ENCODE measurements around the gene NCBP3. TPM values are rescaled to one million over a fixed set of nuclear protein-coding genes. Genes with fewer than 3 reads are reported as not detected.
"Not testable (repeated sequence)": the region's sequence is repeated elsewhere in the genome, so short reads cannot be mapped to it uniquely, and the experiment has no call there.

The NCBP3 gene
- total and polyA plus RNA-seq, 2 of the 8 experiments (the other 6 are each of a cell fraction or from before 2014, with no cell fraction given) = 19.6 to 46.1 TPM

DNA sequence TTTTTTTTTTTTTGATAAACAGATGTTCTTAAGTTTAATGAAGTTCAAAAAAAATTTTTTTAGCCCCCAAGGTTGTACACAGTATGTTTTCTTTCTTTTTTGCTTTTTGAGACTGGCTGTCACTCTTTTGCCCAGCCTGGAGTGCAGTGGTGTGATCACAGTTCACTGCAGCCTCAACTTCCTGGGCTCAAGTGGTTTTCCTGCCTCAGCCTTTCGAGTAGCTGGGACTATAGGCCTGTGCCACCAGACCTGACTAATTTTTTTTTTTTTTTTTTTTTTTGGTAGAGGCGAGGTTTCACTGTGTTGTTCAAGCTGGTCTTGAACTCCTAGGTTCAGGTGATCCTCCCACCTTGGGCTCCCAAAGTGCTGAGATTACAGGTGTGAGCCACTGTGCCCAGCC, 57.8 kb downstream of the NCBP3 start:
- H3K23me2 ChIP-seq (ENCODE audit: low read depth, low read length) = no peaks in the 10 kb centered on the region
- H4K91ac ChIP-seq (replicated peaks; ENCODE audit: insufficient read length, low read length) = no peak overlapping the region
- no peak overlapping the region for H3K4me3 ChIP-seq (ENCODE audit: extremely low read depth in 1 of 4, insufficient read depth in 2 of 4, low read depth in 3 of 4, low read length in 4 of 4)
- H3K4me1 ChIP-seq (replicated peaks in 1 of 4; ENCODE audit: control insufficient read depth in 3 of 4, insufficient read depth in 4 of 4, low read length in 3 of 4) = no peaks in the 10 kb centered on the region
- H3K27ac ChIP-seq (ENCODE audit: low read depth, low read length) = no peak overlapping the region
- 80% methylated on average over 2 of the region's 2 CpGs; no CpG with 5 or more reads in 1 of the 2 experiments for WGBS, 2 experiments (ENCODE audit: extremely low coverage in 1 of 2, insufficient coverage in 1 of 2, insufficient read length in 1 of 2, insufficient replicate concordance in 2 of 2, low coverage in 1 of 2, low lambda C conversion rate in 2 of 2, missing lambda C conversion rate in 1 of 2)
- H3K4ac ChIP-seq (replicated peaks; ENCODE audit: insufficient read length, low read depth, low read length) = no peak overlapping the region
- no peak overlapping the region for H2AK5ac ChIP-seq (ENCODE audit: low read depth, low read length)
- POLR2A ChIA-PET (ENCODE audit: partially characterized antibody) = no interaction called here
- H2BK120ac ChIP-seq (replicated peaks; ENCODE audit: low read depth, low read length) = no peak overlapping the region
- H3K79me2 ChIP-seq (ENCODE audit: control insufficient read depth in 1 of 2, insufficient read depth in 2 of 2, low read length in 2 of 2) = no peaks in the 10 kb centered on the region
- H4K8ac ChIP-seq (ENCODE audit: extremely low read depth, insufficient read depth, low read length) = no peak overlapping the region
- no peak overlapping the region for H3K23ac ChIP-seq (ENCODE audit: insufficient read length)
- FAIRE-seq (no peak), DNase-seq (ENCODE audit: low read depth in 1 of 2, low spot score in 2 of 2) (no peak)
- H4K20me1 ChIP-seq (replicated peaks in 1 of 2; ENCODE audit: control insufficient read depth in 1 of 2, insufficient read depth in 2 of 2, low read length in 2 of 2) = no peaks in the 10 kb centered on the region
- H4K5ac ChIP-seq (ENCODE audit: insufficient read length, low read depth, low read length) = no peak overlapping the region
- TF ChIP-seq SP4 (IDR thresholded peaks at IDR 0.05; ENCODE audit: low read length) = no peak
- H2BK15ac ChIP-seq (ENCODE audit: low read length) = no peak overlapping the region
- H3K79me1 ChIP-seq (ENCODE audit: low read depth, low read length) = no peaks in the 10 kb centered on the region
- no peak overlapping the region for H3K18ac ChIP-seq (ENCODE audit: extremely low read depth, low read length)
- H3K14ac ChIP-seq (ENCODE audit: insufficient read length) = no peak overlapping the region
- no peak overlapping the region for H3K4me2 ChIP-seq (ENCODE audit: insufficient read depth in 1 of 2, low read depth in 2 of 2, low read length in 2 of 2)
- no peak overlapping the region for H3K9ac ChIP-seq (replicated peaks in 1 of 4; ENCODE audit: extremely low read depth in 1 of 4, low read depth in 3 of 4, low read length in 3 of 4)
- H3K27me3 ChIP-seq (replicated peaks in 1 of 4; ENCODE audit: control insufficient read depth in 3 of 4, extremely low read depth in 1 of 4, insufficient read depth in 3 of 4, low read length in 3 of 4) = no peaks in the 10 kb centered on the region
- H3K56ac ChIP-seq (replicated peaks; ENCODE audit: insufficient read length, low read depth, low read length) = no peak overlapping the region
- no peaks in the 10 kb centered on the region for H3K9me3 ChIP-seq (ENCODE audit: insufficient read depth in 2 of 2, low read depth in 1 of 2, low read length in 1 of 2)
- no peak overlapping the region for H2BK12ac ChIP-seq (ENCODE audit: low read depth, low read length)
- H3K36me3 ChIP-seq (ENCODE audit: control insufficient read depth in 2 of 4, insufficient read depth in 4 of 4, low read length in 3 of 4) = no peaks in the 10 kb centered on the region
- CTCF ChIA-PET (ENCODE audit: partially characterized antibody) = interaction anchor here (0.5 to 1.2 kb wide), 3 partner anchors 15 to 1529 kb away, joined by 3 read pairs; no protein-coding TSS in a partner anchor
- no peak overlapping the region for H2BK5ac ChIP-seq (ENCODE audit: low read depth, low read length)
- no peak overlapping the region for H2BK20ac ChIP-seq (ENCODE audit: low read length)
- no peak overlapping the region for H2AFZ ChIP-seq (ENCODE audit: low read length)

- H3K4ac ChIP-seq (replicated peaks; ENCODE audit: insufficient read length, low read depth, low read length); H2AFZ ChIP-seq (ENCODE audit: low read length); H3K14ac ChIP-seq (ENCODE audit: insufficient read length); H2BK120ac ChIP-seq (replicated peaks; ENCODE audit: low read depth, low read length); H3K79me2 ChIP-seq (ENCODE audit: control insufficient read depth in 1 of 2, insufficient read depth in 2 of 2, low read length in 2 of 2); H3K4me3 ChIP-seq (ENCODE audit: extremely low read depth in 1 of 4, insufficient read depth in 2 of 4, low read depth in 3 of 4, low read length in 4 of 4); H3K23me2 ChIP-seq (ENCODE audit: low read depth, low read length); H2BK20ac ChIP-seq (ENCODE audit: low read length); H3K9ac ChIP-seq (replicated peaks in 1 of 4; ENCODE audit: extremely low read depth in 1 of 4, low read depth in 3 of 4, low read length in 3 of 4); H4K5ac ChIP-seq (ENCODE audit: insufficient read length, low read depth, low read length); H3K36me3 ChIP-seq (ENCODE audit: control insufficient read depth in 2 of 4, insufficient read depth in 4 of 4, low read length in 3 of 4); H2BK12ac ChIP-seq (ENCODE audit: low read depth, low read length); H3K27ac ChIP-seq (ENCODE audit: low read depth, low read length); H2BK15ac ChIP-seq (ENCODE audit: low read length); FAIRE-seq; POLR2A ChIA-PET (ENCODE audit: partially characterized antibody); H4K20me1 ChIP-seq (replicated peaks in 1 of 2; ENCODE audit: control insufficient read depth in 1 of 2, insufficient read depth in 2 of 2, low read length in 2 of 2); H3K9me3 ChIP-seq (ENCODE audit: insufficient read depth in 2 of 2, low read depth in 1 of 2, low read length in 1 of 2); H3K79me1 ChIP-seq (ENCODE audit: low read depth, low read length); H4K8ac ChIP-seq (ENCODE audit: extremely low read depth, insufficient read depth, low read length); H3K23ac ChIP-seq (ENCODE audit: insufficient read length); H3K27me3 ChIP-seq (replicated peaks in 1 of 4; ENCODE audit: control insufficient read depth in 3 of 4, extremely low read depth in 1 of 4, insufficient read depth in 3 of 4, low read length in 3 of 4); H2BK5ac ChIP-seq (ENCODE audit: low read depth, low read length); H4K91ac ChIP-seq (replicated peaks; ENCODE audit: insufficient read length, low read length); H3K4me2 ChIP-seq (ENCODE audit: insufficient read depth in 1 of 2, low read depth in 2 of 2, low read length in 2 of 2); DNase-seq (ENCODE audit: low read depth in 1 of 2, low spot score in 2 of 2); H3K4me1 ChIP-seq (replicated peaks in 1 of 4; ENCODE audit: control insufficient read depth in 3 of 4, insufficient read depth in 4 of 4, low read length in 3 of 4); H3K56ac ChIP-seq (replicated peaks; ENCODE audit: insufficient read length, low read depth, low read length); H3K18ac ChIP-seq (ENCODE audit: extremely low read depth, low read length); H2AK5ac ChIP-seq (ENCODE audit: low read depth, low read length): not testable (repeated sequence)
- WGBS, 2 experiments (ENCODE audit: extremely low coverage in 1 of 2, insufficient coverage in 1 of 2, insufficient read length in 1 of 2, insufficient replicate concordance in 2 of 2, low coverage in 1 of 2, low lambda C conversion rate in 2 of 2, missing lambda C conversion rate in 1 of 2) = 93% methylated on average over 5 of the region's 5 CpGs; no CpG with 5 or more reads in 1 of the 2 experiments
- CTCF ChIA-PET (ENCODE audit: partially characterized antibody) = interaction anchor here (1.2 kb wide), 1 partner anchor 48 kb away, joined by 3 read pairs; no protein-coding TSS in a partner anchor
These were observed 60.7 kb downstream of the NCBP3 start for GRCh38 chr17:3785323-3785722.
